Measurements from ENCODE around the gene TBCB.

GRCh38 chr19:36084231-36085009 lies 30.8 kb upstream of the TBCB start:
- TF ChIP-seq ZNF292 (tag by site-specific recombination; IDR thresholded peaks at IDR 0.05; ENCODE audit: borderline replicate concordance, low read depth) (no peak), MEIS1 (CRISPR knock-in tag; IDR thresholded peaks at IDR 0.05; ENCODE audit: borderline replicate concordance) (no peak), CTCF (tag by site-specific recombination; IDR thresholded peaks at IDR 0.05) (no peak), ZNF514 (tag by site-specific recombination; IDR thresholded peaks at IDR 0.05) (no peak), ZBTB21 (tag by site-specific recombination; IDR thresholded peaks at IDR 0.05) (no peak), ZNF274 (IDR thresholded peaks at IDR 0.05; ENCODE audit: low read length) (no peak), ZNF274 (tag by site-specific recombination; IDR thresholded peaks at IDR 0.05; ENCODE audit: borderline replicate concordance) (no peak), GLIS2 (tag by site-specific recombination; IDR thresholded peaks at IDR 0.05) (peak; percentile 33; the same call in 1 of the 2 replicates), MZF1 (tag by site-specific recombination; IDR thresholded peaks at IDR 0.05; ENCODE audit: borderline replicate concordance) (no peak), SETDB1 (IDR thresholded peaks at IDR 0.05; ENCODE audit: insufficient read length, low read length) (no peak), ZNF660 (tag by site-specific recombination; IDR thresholded peaks at IDR 0.05) (no peak)
- TF ChIP-seq, protein P1, sequence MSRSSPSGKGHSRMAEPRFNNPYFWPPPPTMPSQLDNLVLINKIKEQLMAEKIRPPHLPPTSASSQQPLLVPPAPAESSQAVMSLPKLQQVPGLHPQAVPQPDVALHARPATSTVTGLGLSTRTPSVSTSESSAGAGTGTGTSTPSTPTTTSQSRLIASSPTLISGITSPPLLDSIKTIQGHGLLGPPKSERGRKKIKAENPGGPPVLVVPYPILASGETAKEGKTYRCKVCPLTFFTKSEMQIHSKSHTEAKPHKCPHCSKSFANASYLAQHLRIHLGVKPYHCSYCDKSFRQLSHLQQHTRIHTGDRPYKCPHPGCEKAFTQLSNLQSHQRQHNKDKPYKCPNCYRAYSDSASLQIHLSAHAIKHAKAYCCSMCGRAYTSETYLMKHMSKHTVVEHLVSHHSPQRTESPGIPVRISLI (tag by site-specific recombination; IDR thresholded peaks at IDR 0.05): no peak
- TF ChIP-seq, protein P2, sequence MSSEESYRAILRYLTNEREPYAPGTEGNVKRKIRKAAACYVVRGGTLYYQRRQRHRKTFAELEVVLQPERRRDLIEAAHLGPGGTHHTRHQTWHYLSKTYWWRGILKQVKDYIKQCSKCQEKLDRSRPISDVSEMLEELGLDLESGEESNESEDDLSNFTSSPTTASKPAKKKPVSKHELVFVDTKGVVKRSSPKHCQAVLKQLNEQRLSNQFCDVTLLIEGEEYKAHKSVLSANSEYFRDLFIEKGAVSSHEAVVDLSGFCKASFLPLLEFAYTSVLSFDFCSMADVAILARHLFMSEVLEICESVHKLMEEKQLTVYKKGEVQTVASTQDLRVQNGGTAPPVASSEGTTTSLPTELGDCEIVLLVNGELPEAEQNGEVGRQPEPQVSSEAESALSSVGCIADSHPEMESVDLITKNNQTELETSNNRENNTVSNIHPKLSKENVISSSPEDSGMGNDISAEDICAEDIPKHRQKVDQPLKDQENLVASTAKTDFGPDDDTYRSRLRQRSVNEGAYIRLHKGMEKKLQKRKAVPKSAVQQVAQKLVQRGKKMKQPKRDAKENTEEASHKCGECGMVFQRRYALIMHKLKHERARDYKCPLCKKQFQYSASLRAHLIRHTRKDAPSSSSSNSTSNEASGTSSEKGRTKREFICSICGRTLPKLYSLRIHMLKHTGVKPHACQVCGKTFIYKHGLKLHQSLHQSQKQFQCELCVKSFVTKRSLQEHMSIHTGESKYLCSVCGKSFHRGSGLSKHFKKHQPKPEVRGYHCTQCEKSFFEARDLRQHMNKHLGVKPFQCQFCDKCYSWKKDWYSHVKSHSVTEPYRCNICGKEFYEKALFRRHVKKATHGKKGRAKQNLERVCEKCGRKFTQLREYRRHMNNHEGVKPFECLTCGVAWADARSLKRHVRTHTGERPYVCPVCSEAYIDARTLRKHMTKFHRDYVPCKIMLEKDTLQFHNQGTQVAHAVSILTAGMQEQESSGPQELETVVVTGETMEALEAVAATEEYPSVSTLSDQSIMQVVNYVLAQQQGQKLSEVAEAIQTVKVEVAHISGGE (tag by site-specific recombination; conservative IDR thresholded peaks at IDR 0.05; ENCODE audit: low read depth): no peak
- TF ChIP-seq, protein P3, sequence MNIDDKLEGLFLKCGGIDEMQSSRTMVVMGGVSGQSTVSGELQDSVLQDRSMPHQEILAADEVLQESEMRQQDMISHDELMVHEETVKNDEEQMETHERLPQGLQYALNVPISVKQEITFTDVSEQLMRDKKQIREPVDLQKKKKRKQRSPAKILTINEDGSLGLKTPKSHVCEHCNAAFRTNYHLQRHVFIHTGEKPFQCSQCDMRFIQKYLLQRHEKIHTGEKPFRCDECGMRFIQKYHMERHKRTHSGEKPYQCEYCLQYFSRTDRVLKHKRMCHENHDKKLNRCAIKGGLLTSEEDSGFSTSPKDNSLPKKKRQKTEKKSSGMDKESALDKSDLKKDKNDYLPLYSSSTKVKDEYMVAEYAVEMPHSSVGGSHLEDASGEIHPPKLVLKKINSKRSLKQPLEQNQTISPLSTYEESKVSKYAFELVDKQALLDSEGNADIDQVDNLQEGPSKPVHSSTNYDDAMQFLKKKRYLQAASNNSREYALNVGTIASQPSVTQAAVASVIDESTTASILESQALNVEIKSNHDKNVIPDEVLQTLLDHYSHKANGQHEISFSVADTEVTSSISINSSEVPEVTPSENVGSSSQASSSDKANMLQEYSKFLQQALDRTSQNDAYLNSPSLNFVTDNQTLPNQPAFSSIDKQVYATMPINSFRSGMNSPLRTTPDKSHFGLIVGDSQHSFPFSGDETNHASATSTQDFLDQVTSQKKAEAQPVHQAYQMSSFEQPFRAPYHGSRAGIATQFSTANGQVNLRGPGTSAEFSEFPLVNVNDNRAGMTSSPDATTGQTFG (tag by site-specific recombination; IDR thresholded peaks at IDR 0.05; ENCODE audit: borderline replicate concordance): no peak

Measured in HEK293 (cell line).